ENCODE data around the gene TPCN1. TPM values are rescaled to one million over a fixed set of nuclear protein-coding genes. Genes with fewer than 3 reads are reported as not detected.

The TPCN1 gene
- total RNA-seq, 1 donor from 2014 or later: 27.9 TPM

GRCh38 chr12:113260636-113261300, 39.5 kb downstream of the TPCN1 start:
- H3K27ac Mint-ChIP-seq (ENCODE audit: unreplicated experiment): no peak overlapping the region
- H3K9ac ChIP-seq (ENCODE audit: low read length): no peak overlapping the region
- H3K4me3 Mint-ChIP-seq (ENCODE audit: unreplicated experiment): no peak overlapping the region
- no peaks in the 10 kb centered on the region for H3K36me3 ChIP-seq (ENCODE audit: insufficient read depth, low read length)
- H3K79me2 ChIP-seq (ENCODE audit: insufficient read depth, low read length): no peaks in the 10 kb centered on the region
- H3K27me3 ChIP-seq (ENCODE audit: insufficient read depth, low read length): no peaks in the 10 kb centered on the region
- peaks cover 6% of the 10 kb centered on the region for H3K4me1 Mint-ChIP-seq (ENCODE audit: low read depth, unreplicated experiment)
- H3K9me3 ChIP-seq (ENCODE audit: insufficient read depth, low read depth, low read length): no peaks in the 10 kb centered on the region
- peaks cover under 1% of the 10 kb centered on the region for H3K9me3 Mint-ChIP-seq (ENCODE audit: unreplicated experiment)
- H3K27ac ChIP-seq (ENCODE audit: low read depth, low read length): no peak overlapping the region
- DNase-seq (ENCODE audit: low read depth): no peak
- H3K4me2 ChIP-seq (ENCODE audit: low read length): no peak overlapping the region
- H3K27me3 Mint-ChIP-seq (ENCODE audit: low read depth, unreplicated experiment): no peaks in the 10 kb centered on the region
- no peak overlapping the region for H2AFZ ChIP-seq (ENCODE audit: low read depth, low read length)
- no peak overlapping the region for H3K4me3 ChIP-seq (ENCODE audit: insufficient read depth, low read depth, low read length)
- H3K36me3 Mint-ChIP-seq (ENCODE audit: low read depth, unreplicated experiment): peaks cover 3% of the 10 kb centered on the region
- H3K4me1 ChIP-seq (ENCODE audit: insufficient read depth, low read length): no peaks in the 10 kb centered on the region
- H4K20me1 ChIP-seq (ENCODE audit: insufficient read depth, low read length): peaks cover 6% of the 10 kb centered on the region
- FAIRE-seq: no peak
- no peak for TF ChIP-seq EZH2 (IDR thresholded peaks at IDR 0.05; ENCODE audit: insufficient read depth, low read length)
- no peak for TF ChIP-seq CTCF (IDR thresholded peaks at IDR 0.05; ENCODE audit: insufficient read depth, low read depth, low read length)

GRCh38 chr12:113261847-113262470, 40.7 kb downstream of the TPCN1 start:
- no peaks in the 10 kb centered on the region for H3K4me1 ChIP-seq (ENCODE audit: insufficient read depth, low read length)
- H3K4me3 Mint-ChIP-seq (ENCODE audit: unreplicated experiment): no peak overlapping the region
- H2AFZ ChIP-seq (ENCODE audit: low read depth, low read length): no peak overlapping the region
- H3K27ac ChIP-seq (ENCODE audit: low read depth, low read length): no peak overlapping the region
- H3K36me3 Mint-ChIP-seq (ENCODE audit: low read depth, unreplicated experiment): peaks cover 13% of the 10 kb centered on the region
- peaks cover 6% of the 10 kb centered on the region for H3K4me1 Mint-ChIP-seq (ENCODE audit: low read depth, unreplicated experiment)
- FAIRE-seq (no peak), DNase-seq (ENCODE audit: low read depth) (no peak)
- no peaks in the 10 kb centered on the region for H3K36me3 ChIP-seq (ENCODE audit: insufficient read depth, low read length)
- TF ChIP-seq CTCF (IDR thresholded peaks at IDR 0.05; ENCODE audit: insufficient read depth, low read depth, low read length): no peak
- TF ChIP-seq EZH2 (IDR thresholded peaks at IDR 0.05; ENCODE audit: insufficient read depth, low read length): no peak
- no peaks in the 10 kb centered on the region for H3K27me3 Mint-ChIP-seq (ENCODE audit: low read depth, unreplicated experiment)
- H3K4me2 ChIP-seq (ENCODE audit: low read length): no peak overlapping the region
- H4K20me1 ChIP-seq (ENCODE audit: insufficient read depth, low read length): peaks cover 6% of the 10 kb centered on the region
- no peaks in the 10 kb centered on the region for H3K9me3 ChIP-seq (ENCODE audit: insufficient read depth, low read depth, low read length)
- H3K9me3 Mint-ChIP-seq (ENCODE audit: unreplicated experiment): peaks cover 3% of the 10 kb centered on the region
- no peak overlapping the region for H3K9ac ChIP-seq (ENCODE audit: low read length)
- no peaks in the 10 kb centered on the region for H3K27me3 ChIP-seq (ENCODE audit: insufficient read depth, low read length)
- H3K27ac Mint-ChIP-seq (ENCODE audit: unreplicated experiment): no peak overlapping the region
- no peak overlapping the region for H3K4me3 ChIP-seq (ENCODE audit: insufficient read depth, low read depth, low read length)
- no peaks in the 10 kb centered on the region for H3K79me2 ChIP-seq (ENCODE audit: insufficient read depth, low read length)

GRCh38 chr12:113262710-113263109, 41.4 kb downstream of the TPCN1 start:
- H3K4me3 ChIP-seq (ENCODE audit: insufficient read depth, low read depth, low read length): no peak overlapping the region
- H3K4me3 Mint-ChIP-seq (ENCODE audit: unreplicated experiment): no peak overlapping the region
- H3K36me3 ChIP-seq (ENCODE audit: insufficient read depth, low read length): no peaks in the 10 kb centered on the region
- DNase-seq (ENCODE audit: low read depth) (no peak), FAIRE-seq (no peak)
- no peak for TF ChIP-seq CTCF (IDR thresholded peaks at IDR 0.05; ENCODE audit: insufficient read depth, low read depth, low read length)
- no peak for TF ChIP-seq EZH2 (IDR thresholded peaks at IDR 0.05; ENCODE audit: insufficient read depth, low read length)
- H3K27me3 ChIP-seq (ENCODE audit: insufficient read depth, low read length): no peaks in the 10 kb centered on the region
- H3K4me1 Mint-ChIP-seq (ENCODE audit: low read depth, unreplicated experiment): peaks cover 6% of the 10 kb centered on the region
- H3K27ac ChIP-seq (ENCODE audit: low read depth, low read length): no peak overlapping the region
- H4K20me1 ChIP-seq (ENCODE audit: insufficient read depth, low read length): peaks cover 6% of the 10 kb centered on the region
- H3K4me1 ChIP-seq (ENCODE audit: insufficient read depth, low read length): no peaks in the 10 kb centered on the region
- H3K9ac ChIP-seq (ENCODE audit: low read length): no peak overlapping the region
- H3K4me2 ChIP-seq (ENCODE audit: low read length): no peak overlapping the region
- no peak overlapping the region for H3K27ac Mint-ChIP-seq (ENCODE audit: unreplicated experiment)
- H3K27me3 Mint-ChIP-seq (ENCODE audit: low read depth, unreplicated experiment): no peaks in the 10 kb centered on the region
- no peaks in the 10 kb centered on the region for H3K79me2 ChIP-seq (ENCODE audit: insufficient read depth, low read length)
- no peaks in the 10 kb centered on the region for H3K9me3 ChIP-seq (ENCODE audit: insufficient read depth, low read depth, low read length)
- H2AFZ ChIP-seq (ENCODE audit: low read depth, low read length): no peak overlapping the region
- H3K36me3 Mint-ChIP-seq (ENCODE audit: low read depth, unreplicated experiment): peaks cover 17% of the 10 kb centered on the region
- peaks cover 3% of the 10 kb centered on the region for H3K9me3 Mint-ChIP-seq (ENCODE audit: unreplicated experiment)
